ENCODE data around the gene COL8A1.

GRCh38 chr3:99620077-99620767, 18.2 kb upstream of the COL8A1 start:
- no peak for TF ChIP-seq CTCF (IDR thresholded peaks at IDR 0.05)
- no peak for TF ChIP-seq POLR2A (IDR thresholded peaks at IDR 0.05; ENCODE audit: low read depth)
- TF ChIP-seq POLR2AphosphoS5 (IDR thresholded peaks at IDR 0.05) = no peak

Data from esophagus muscularis mucosa (tissue), 3 donors.